ENCODE measurements around the gene STH.
A peak's percentile ranks its signal among the peaks of the same experiment; 100 is the strongest.
"Not testable (repeated sequence)": the region's sequence is repeated elsewhere in the genome, so short reads cannot be mapped to it uniquely, and the experiment has no call there.

Gene STH

DNA sequence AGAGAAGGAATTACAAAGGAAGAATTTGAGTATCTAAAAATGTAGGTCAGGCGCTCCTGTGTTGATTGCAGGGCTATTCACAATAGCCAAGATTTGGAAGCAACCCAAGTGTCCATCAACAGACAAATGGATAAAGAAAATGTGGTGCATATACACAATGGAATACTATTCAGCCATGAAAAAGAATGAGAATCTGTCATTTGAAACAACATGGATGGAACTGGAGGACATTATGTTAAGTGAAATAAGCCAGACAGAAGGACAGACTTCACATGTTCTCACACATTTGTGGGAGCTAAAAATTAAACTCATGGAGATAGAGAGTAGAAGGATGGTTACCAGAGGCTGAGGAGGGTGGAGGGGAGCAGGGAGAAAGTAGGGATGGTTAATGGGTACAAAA, 7.0 kb downstream of the STH start:
- not testable (repeated sequence) for DNase-seq (ENCODE audit: low read depth in 2 of 2)

DNA sequence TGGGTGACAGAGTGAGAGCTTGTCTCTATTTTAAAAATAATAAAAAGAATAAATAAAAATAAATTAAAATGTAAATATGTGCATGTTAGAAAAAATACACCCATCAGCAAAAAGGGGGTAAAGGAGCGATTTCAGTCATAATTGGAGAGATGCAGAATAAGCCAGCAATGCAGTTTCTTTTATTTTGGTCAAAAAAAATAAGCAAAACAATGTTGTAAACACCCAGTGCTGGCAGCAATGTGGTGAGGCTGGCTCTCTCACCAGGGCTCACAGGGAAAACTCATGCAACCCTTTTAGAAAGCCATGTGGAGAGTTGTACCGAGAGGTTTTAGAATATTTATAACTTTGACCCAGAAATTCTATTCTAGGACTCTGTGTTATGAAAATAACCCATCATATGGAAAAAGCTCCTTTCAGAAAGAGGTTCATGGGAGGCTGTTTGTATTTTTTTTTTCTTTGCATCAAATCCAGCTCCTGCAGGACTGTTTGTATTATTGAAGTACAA, 8.5 kb downstream of the STH start:
- DNase-seq (ENCODE audit: low read depth in 2 of 2): no peak

- no peak for DNase-seq (ENCODE audit: low read depth in 2 of 2)
Measured at GRCh38 chr17:46008591-46008990, 9.5 kb downstream of the STH start.

DNA sequence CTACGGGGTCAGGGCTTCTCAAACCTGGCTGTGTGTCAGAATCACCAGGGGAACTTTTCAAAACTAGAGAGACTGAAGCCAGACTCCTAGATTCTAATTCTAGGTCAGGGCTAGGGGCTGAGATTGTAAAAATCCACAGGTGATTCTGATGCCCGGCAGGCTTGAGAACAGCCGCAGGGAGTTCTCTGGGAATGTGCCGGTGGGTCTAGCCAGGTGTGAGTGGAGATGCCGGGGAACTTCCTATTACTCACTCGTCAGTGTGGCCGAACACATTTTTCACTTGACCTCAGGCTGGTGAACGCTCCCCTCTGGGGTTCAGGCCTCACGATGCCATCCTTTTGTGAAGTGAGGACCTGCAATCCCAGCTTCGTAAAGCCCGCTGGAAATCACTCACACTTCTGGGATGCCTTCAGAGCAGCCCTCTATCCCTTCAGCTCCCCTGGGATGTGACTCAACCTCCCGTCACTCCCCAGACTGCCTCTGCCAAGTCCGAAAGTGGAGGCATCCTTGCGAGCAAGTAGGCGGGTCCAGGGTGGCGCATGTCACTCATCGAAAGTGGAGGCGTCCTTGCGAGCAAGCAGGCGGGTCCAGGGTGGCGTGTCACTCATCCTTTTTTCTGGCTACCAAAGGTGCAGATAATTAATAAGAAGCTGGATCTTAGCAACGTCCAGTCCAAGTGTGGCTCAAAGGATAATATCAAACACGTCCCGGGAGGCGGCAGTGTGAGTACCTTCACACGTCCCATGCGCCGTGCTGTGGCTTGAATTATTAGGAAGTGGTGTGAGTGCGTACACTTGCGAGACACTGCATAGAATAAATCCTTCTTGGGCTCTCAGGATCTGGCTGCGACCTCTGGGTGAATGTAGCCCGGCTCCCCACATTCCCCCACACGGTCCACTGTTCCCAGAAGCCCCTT, 10.9 kb downstream of the STH start:
- no peak for DNase-seq (ENCODE audit: low read depth in 2 of 2)

DNA sequence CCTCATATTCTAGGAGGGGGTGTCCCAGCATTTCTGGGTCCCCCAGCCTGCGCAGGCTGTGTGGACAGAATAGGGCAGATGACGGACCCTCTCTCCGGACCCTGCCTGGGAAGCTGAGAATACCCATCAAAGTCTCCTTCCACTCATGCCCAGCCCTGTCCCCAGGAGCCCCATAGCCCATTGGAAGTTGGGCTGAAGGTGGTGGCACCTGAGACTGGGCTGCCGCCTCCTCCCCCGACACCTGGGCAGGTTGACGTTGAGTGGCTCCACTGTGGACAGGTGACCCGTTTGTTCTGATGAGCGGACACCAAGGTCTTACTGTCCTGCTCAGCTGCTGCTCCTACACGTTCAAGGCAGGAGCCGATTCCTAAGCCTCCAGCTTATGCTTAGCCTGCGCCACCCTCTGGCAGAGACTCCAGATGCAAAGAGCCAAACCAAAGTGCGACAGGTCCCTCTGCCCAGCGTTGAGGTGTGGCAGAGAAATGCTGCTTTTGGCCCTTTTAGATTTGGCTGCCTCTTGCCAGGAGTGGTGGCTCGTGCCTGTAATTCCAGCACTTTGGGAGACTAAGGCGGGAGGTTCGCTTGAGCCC, 11.6 kb downstream of the STH start:
- DNase-seq (ENCODE audit: low read depth in 2 of 2): no peak

GRCh38 chr17:46011711-46012505, 12.9 kb downstream of the STH start:
- no peak for DNase-seq (ENCODE audit: low read depth in 2 of 2)

- no peak for DNase-seq (ENCODE audit: low read depth in 2 of 2)
Measured at GRCh38 chr17:46012506-46013079, 13.5 kb downstream of the STH start.

DNA sequence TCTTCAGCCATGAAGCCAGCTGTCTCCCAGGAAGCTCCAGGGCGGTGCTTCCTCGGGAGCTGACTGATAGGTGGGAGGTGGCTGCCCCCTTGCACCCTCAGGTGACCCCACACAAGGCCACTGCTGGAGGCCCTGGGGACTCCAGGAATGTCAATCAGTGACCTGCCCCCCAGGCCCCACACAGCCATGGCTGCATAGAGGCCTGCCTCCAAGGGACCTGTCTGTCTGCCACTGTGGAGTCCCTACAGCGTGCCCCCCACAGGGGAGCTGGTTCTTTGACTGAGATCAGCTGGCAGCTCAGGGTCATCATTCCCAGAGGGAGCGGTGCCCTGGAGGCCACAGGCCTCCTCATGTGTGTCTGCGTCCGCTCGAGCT, 14.1 kb downstream of the STH start:
- DNase-seq (ENCODE audit: low read depth in 2 of 2): no peak

- no peak for DNase-seq (ENCODE audit: low read depth in 2 of 2)
Measured at GRCh38 chr17:46013502-46014165, 14.6 kb downstream of the STH start.

DNA sequence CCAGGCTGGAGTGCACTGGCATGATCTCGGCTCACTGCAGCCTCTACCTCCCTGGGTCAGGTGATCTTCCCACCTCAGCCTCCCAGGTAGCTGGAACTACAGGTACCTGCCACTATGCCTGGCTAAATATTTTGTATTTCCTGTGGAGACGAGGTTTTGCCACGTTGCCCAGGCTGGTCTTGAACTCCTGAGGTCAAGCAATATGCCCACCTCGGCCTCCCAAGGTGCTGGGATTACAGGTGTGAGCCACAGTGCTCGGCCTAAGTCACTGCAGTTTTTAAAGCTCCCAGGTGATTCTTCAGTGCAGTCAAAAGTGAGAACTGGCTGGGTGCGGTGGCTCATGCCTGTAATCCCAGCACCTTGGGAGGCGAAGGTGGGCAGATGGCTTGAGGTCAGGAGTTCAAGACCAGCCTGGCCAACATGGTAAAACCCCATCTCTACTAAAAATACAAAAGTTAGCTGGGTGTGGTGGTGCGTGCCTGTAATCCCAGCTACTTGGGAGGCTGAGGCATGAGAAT, 20.4 kb downstream of the STH start:
- not testable (repeated sequence) for DNase-seq (ENCODE audit: low read depth in 2 of 2)

- DNase-seq (ENCODE audit: low read depth in 2 of 2): peak in 1 of 2 donors; percentile 12
Measured at GRCh38 chr17:46020023-46020761, 21.1 kb downstream of the STH start.

DNA sequence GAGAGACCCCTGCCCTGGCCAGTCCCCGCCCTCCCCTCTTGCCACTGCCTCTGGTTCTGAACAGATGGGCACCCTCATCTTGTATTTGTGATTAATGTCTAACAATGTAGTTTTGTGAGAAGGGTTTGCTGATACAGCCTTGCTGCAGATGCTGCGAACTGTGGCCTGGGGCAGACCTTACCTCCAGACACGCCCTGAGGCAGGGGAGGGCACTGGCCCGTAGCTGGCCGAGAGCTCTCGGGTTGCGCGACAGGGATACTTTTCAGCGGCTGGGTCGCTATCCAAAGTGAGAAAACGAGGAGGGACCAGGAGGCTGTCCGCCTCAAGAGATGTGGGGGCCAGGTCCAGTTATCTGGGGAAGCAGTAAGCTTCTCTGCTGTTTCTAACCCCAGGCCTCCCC, 21.9 kb downstream of the STH start:
- no peak for DNase-seq (ENCODE audit: low read depth in 2 of 2)

- not testable (repeated sequence) for DNase-seq (ENCODE audit: low read depth in 2 of 2)
Measured at GRCh38 chr17:46023366-46023765, 24.3 kb downstream of the STH start.

DNA sequence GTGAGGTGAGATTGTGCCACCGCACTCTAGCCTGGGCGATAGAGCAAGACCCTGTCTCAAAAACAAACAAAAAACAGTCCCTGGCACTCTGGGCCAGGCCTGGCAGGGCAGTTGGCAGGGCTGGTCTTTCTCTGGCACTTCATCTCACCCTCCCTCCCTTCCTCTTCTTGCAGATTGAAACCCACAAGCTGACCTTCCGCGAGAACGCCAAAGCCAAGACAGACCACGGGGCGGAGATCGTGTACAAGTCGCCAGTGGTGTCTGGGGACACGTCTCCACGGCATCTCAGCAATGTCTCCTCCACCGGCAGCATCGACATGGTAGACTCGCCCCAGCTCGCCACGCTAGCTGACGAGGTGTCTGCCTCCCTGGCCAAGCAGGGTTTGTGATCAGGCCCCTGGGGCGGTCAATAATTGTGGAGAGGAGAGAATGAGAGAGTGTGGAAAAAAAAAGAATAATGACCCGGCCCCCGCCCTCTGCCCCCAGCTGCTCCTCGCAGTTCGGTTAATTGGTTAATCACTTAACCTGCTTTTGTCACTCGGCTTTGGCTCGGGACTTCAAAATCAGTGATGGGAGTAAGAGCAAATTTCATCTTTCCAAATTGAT, 24.8 kb downstream of the STH start:
- no peak for DNase-seq (ENCODE audit: low read depth in 2 of 2)

- no peak for DNase-seq (ENCODE audit: low read depth in 2 of 2)
Measured at GRCh38 chr17:46024590-46024989, 25.5 kb downstream of the STH start.

GRCh38 chr17:46025060-46025459, 26.0 kb downstream of the STH start:
- no peak for DNase-seq (ENCODE audit: low read depth in 2 of 2)

DNA sequence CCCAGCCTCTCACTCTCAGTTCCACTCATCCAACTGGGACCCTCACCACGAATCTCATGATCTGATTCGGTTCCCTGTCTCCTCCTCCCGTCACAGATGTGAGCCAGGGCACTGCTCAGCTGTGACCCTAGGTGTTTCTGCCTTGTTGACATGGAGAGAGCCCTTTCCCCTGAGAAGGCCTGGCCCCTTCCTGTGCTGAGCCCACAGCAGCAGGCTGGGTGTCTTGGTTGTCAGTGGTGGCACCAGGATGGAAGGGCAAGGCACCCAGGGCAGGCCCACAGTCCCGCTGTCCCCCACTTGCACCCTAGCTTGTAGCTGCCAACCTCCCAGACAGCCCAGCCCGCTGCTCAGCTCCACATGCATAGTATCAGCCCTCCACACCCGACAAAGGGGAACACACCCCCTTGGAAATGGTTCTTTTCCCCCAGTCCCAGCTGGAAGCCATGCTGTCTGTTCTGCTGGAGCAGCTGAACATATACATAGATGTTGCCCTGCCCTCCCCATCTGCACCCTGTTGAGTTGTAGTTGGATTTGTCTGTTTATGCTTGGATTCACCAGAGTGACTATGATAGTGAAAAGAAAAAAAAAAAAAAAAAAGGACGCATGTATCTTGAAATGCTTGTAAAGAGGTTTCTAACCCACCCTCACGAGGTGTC, 26.6 kb downstream of the STH start:
- no peak for DNase-seq (ENCODE audit: low read depth in 2 of 2)

- DNase-seq (ENCODE audit: low read depth in 2 of 2): no peak
Measured at GRCh38 chr17:46026166-46027047, 27.4 kb downstream of the STH start.
